Measurements from ENCODE around the gene TBC1D23. TPM values are rescaled to one million over a fixed set of nuclear protein-coding genes. Genes with fewer than 3 reads are reported as not detected.

Gene TBC1D23
- total and polyA plus RNA-seq, 2 of the 13 experiments (the other 11 are each of a cell fraction or from before 2014, with no cell fraction given): 28.7 to 35.4 TPM

- peak; percentile 50; the same call in 1 of the 2 replicates for TF ChIP-seq HDAC2 (CRISPR knock-in tag; IDR thresholded peaks at IDR 0.05)
- peak; percentile 86; the same call in 1 of the 2 replicates for TF ChIP-seq PRMT3 (CRISPR knock-in tag; IDR thresholded peaks at IDR 0.05; ENCODE audit: borderline replicate concordance, low read depth)
- TF ChIP-seq ZNF740 (CRISPR knock-in tag; IDR thresholded peaks at IDR 0.05): peak; percentile 35; the same call in 1 of the 2 replicates
- peak; percentile 62 for TF ChIP-seq ASH2L (IDR thresholded peaks at IDR 0.05; ENCODE audit: insufficient read length, low read depth, low read length)
- TF ChIP-seq E2F2 (CRISPR knock-in tag; IDR thresholded peaks at IDR 0.05; ENCODE audit: borderline replicate concordance): 0 out of 2 replicates have a peak, but pooled peaks have one; percentile 75
- TF ChIP-seq IRF1 (CRISPR knock-in tag; IDR thresholded peaks at IDR 0.05; ENCODE audit: low read depth): no peak
- TF ChIP-seq IKZF1 (IDR thresholded peaks at IDR 0.05): no peak
- TF ChIP-seq NFATC3 (CRISPR knock-in tag; IDR thresholded peaks at IDR 0.05): 0 out of 2 replicates have a peak, but pooled peaks have one; percentile 86
- peak; percentile 50; the same call in 1 of the 2 replicates for TF ChIP-seq FOXA3 (CRISPR knock-in tag; IDR thresholded peaks at IDR 0.05)
- TF ChIP-seq MAFF (IDR thresholded peaks at IDR 0.05; ENCODE audit: low read depth, low read length): no peak
- peak; percentile 46; the same call in 1 of the 2 replicates for TF ChIP-seq CSRNP1 (CRISPR knock-in tag; IDR thresholded peaks at IDR 0.05)
- TF ChIP-seq MBNL3 (CRISPR knock-in tag; conservative IDR thresholded peaks at IDR 0.05): no peak
- peak; percentile 58; the same call in 1 of the 2 replicates for TF ChIP-seq FOSL2 (CRISPR knock-in tag; IDR thresholded peaks at IDR 0.05)
- TF ChIP-seq PRDM4 (CRISPR knock-in tag; IDR thresholded peaks at IDR 0.05; ENCODE audit: borderline replicate concordance): no peak
- TF ChIP-seq KAT8 (CRISPR knock-in tag; IDR thresholded peaks at IDR 0.05): peak; percentile 82
- TF ChIP-seq ZNF687 (CRISPR knock-in tag; IDR thresholded peaks at IDR 0.05): peak; percentile 75
These were observed 73.9 kb downstream of the TBC1D23 start, which contains the start of gene NIT2 (continued) for GRCh38 chr3:100334488-100335351.

Data from HepG2 (cell line).